ENCODE results near the gene OR5C1.

Gene OR5C1

DNA sequence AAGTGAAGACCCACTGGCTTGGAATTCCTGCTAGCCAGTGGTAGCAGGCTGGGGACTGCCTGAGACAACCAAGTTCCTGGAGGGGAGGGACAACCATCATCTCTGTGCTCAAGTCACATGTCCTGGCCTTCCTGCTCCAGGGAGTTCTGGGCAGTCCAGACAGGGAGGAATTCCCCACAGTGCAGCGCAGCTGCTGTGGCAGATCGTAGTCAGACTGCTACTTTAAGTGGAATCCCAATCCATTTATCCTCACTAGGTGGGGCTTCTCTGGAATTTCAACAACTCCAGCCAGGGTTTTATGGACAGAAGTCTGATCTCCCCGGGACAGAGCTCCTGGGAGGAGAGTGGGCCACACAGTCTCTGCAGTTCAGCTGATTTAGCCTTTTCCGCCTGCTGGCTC is 20.9 kb upstream of the OR5C1 start:
- Histone ChIP-seq H3K4me2 (ENCODE audit: low read length) (no peak overlapping the region), H3K9ac (ENCODE audit: low read length) (no peak overlapping the region), H3K27ac (ENCODE audit: low read depth, low read length, poor library complexity, severe bottlenecking) (no peak overlapping the region), H3K9me2 (ENCODE audit: low read depth, low read length) (no peaks in the 10 kb centered on the region), H3K79me2 (ENCODE audit: insufficient read depth, low read length) (no peaks in the 10 kb centered on the region), H3K4me3 (ENCODE audit: low read depth, low read length, poor library complexity, severe bottlenecking) (no peak overlapping the region), H3K4me1 (ENCODE audit: insufficient read depth, low read length, severe bottlenecking) (no peaks in the 10 kb centered on the region), H2AFZ (ENCODE audit: low read length) (no peak overlapping the region), H3K36me3 (ENCODE audit: insufficient read depth, low read length) (no peaks in the 10 kb centered on the region), H3F3A (ENCODE audit: insufficient read depth, low read length) (no peaks in the 10 kb centered on the region), H3K27me3 (ENCODE audit: insufficient read depth, low read length) (no peaks in the 10 kb centered on the region), H3K9me3 (ENCODE audit: low read length) (no peaks in the 10 kb centered on the region), H4K20me1 (ENCODE audit: insufficient read depth, low read length) (no peaks in the 10 kb centered on the region)
- no peak for TF ChIP-seq EZH2 (IDR thresholded peaks at IDR 0.05; ENCODE audit: borderline replicate concordance, low read length)

DNA sequence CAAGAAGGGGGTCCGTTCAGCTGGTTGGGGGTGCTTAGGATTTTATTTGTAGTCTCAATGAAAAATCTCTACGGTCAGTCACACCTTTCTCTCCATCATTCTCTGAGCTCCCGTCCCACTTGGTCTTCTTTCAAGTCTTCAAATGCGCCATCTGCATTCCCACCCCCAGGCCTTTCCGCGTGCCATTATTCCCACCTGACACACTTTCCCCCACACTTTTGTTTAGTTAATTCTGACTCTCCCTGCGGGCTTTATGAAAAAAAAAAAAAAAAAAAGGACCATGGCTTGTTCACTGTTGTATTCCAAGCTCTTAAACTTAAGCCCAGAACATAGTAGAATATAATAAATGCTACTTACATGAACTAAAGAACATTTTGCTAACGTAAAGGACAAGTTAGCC is 11.7 kb upstream of the OR5C1 start:
- no peak overlapping the region for H3K4me2 ChIP-seq (ENCODE audit: low read length)
- no peaks in the 10 kb centered on the region for H3F3A ChIP-seq (ENCODE audit: insufficient read depth, low read length)
- no peaks in the 10 kb centered on the region for H3K27me3 ChIP-seq (ENCODE audit: insufficient read depth, low read length)
- no peak overlapping the region for H2AFZ ChIP-seq (ENCODE audit: low read length)
- H3K4me3 ChIP-seq (ENCODE audit: low read depth, low read length, poor library complexity, severe bottlenecking), result no peak overlapping the region
- H3K9ac ChIP-seq (ENCODE audit: low read length), result no peak overlapping the region
- H3K79me2 ChIP-seq (ENCODE audit: insufficient read depth, low read length), result no peaks in the 10 kb centered on the region
- H3K36me3 ChIP-seq (ENCODE audit: insufficient read depth, low read length), result no peaks in the 10 kb centered on the region
- no peaks in the 10 kb centered on the region for H3K4me1 ChIP-seq (ENCODE audit: insufficient read depth, low read length, severe bottlenecking)
- TF ChIP-seq, protein P1, sequence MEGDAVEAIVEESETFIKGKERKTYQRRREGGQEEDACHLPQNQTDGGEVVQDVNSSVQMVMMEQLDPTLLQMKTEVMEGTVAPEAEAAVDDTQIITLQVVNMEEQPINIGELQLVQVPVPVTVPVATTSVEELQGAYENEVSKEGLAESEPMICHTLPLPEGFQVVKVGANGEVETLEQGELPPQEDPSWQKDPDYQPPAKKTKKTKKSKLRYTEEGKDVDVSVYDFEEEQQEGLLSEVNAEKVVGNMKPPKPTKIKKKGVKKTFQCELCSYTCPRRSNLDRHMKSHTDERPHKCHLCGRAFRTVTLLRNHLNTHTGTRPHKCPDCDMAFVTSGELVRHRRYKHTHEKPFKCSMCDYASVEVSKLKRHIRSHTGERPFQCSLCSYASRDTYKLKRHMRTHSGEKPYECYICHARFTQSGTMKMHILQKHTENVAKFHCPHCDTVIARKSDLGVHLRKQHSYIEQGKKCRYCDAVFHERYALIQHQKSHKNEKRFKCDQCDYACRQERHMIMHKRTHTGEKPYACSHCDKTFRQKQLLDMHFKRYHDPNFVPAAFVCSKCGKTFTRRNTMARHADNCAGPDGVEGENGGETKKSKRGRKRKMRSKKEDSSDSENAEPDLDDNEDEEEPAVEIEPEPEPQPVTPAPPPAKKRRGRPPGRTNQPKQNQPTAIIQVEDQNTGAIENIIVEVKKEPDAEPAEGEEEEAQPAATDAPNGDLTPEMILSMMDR (IDR thresholded peaks at IDR 0.05; ENCODE audit: low read length), result no peak
- TF ChIP-seq EZH2 (IDR thresholded peaks at IDR 0.05; ENCODE audit: borderline replicate concordance, low read length), result no peak
- H3K9me3 ChIP-seq (ENCODE audit: low read length), result no peaks in the 10 kb centered on the region
- no peaks in the 10 kb centered on the region for H3K9me2 ChIP-seq (ENCODE audit: low read depth, low read length)
- H3K27ac ChIP-seq (ENCODE audit: low read depth, low read length, poor library complexity, severe bottlenecking), result no peak overlapping the region
- H4K20me1 ChIP-seq (ENCODE audit: insufficient read depth, low read length), result no peaks in the 10 kb centered on the region

DNA sequence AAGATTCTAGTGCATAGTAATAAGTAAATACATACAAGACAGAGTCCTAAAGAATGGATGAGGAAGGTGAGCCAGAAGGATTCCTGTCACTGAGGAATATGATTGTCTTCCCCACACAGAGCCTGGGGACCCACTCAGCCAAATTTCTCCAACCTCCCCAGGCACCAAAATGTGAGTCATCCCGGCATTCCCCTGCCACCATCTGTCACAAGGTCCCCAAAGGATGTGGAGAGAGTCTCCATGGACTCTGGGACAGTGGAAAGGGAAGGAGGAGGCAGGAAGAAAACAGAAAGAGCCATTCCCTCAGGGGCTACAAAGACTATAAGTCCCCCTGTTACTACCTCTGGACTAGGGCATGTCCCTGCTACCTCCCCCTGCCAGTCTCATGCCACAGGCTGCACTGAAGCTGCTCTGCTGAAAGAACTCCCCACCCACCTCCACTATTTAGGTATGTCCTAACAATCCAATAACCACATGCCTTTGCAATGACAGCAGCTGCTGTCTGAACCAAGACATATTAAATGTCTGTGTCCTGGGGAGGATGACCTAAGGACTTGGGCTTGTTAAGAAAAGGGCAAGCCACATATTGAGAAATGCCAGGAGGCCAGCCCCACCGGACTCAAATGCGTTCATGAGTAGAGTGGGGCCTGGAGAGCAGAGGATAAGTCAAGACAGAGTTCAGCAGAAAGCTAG is 10.7 kb upstream of the OR5C1 start:
- Histone ChIP-seq H3F3A (ENCODE audit: insufficient read depth, low read length) (no peaks in the 10 kb centered on the region), H3K27ac (ENCODE audit: low read depth, low read length, poor library complexity, severe bottlenecking) (no peak overlapping the region), H4K20me1 (ENCODE audit: insufficient read depth, low read length) (no peaks in the 10 kb centered on the region), H3K79me2 (ENCODE audit: insufficient read depth, low read length) (no peaks in the 10 kb centered on the region), H3K4me1 (ENCODE audit: insufficient read depth, low read length, severe bottlenecking) (no peaks in the 10 kb centered on the region), H3K9me3 (ENCODE audit: low read length) (no peaks in the 10 kb centered on the region), H2AFZ (ENCODE audit: low read length) (no peak overlapping the region), H3K4me3 (ENCODE audit: low read depth, low read length, poor library complexity, severe bottlenecking) (no peak overlapping the region), H3K27me3 (ENCODE audit: insufficient read depth, low read length) (no peaks in the 10 kb centered on the region), H3K9me2 (ENCODE audit: low read depth, low read length) (no peaks in the 10 kb centered on the region), H3K9ac (ENCODE audit: low read length) (no peak overlapping the region), H3K4me2 (ENCODE audit: low read length) (no peak overlapping the region), H3K36me3 (ENCODE audit: insufficient read depth, low read length) (no peaks in the 10 kb centered on the region)
- TF ChIP-seq EZH2 (IDR thresholded peaks at IDR 0.05; ENCODE audit: borderline replicate concordance, low read length), result no peak
- TF ChIP-seq, protein P1 (IDR thresholded peaks at IDR 0.05; ENCODE audit: low read length), result no peak

DNA sequence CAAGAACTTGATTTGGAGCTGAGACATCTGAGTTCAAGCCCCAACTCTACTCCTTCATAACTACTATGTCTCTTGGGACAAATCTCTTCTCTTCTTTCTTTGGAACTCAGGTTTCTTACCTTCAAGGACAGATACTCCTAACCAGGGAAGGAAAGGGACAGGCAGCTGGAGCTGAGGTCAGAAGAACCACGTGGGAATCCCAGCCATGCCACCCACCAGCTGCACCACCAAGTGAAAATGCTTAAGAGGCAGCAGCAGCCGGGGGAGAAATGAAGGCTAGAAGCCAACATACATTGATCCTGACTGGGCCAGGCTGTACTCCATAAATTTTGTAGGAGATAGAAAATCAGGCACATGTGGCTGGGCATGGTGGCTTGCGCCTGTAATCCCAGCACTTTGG is 9.6 kb upstream of the OR5C1 start:
- Histone ChIP-seq H3K27me3 (ENCODE audit: insufficient read depth, low read length) (no peaks in the 10 kb centered on the region), H3F3A (ENCODE audit: insufficient read depth, low read length) (no peaks in the 10 kb centered on the region), H3K4me2 (ENCODE audit: low read length) (no peak overlapping the region), H2AFZ (ENCODE audit: low read length) (no peak overlapping the region), H3K79me2 (ENCODE audit: insufficient read depth, low read length) (no peaks in the 10 kb centered on the region), H3K4me1 (ENCODE audit: insufficient read depth, low read length, severe bottlenecking) (no peaks in the 10 kb centered on the region), H3K9ac (ENCODE audit: low read length) (no peak overlapping the region), H3K4me3 (ENCODE audit: low read depth, low read length, poor library complexity, severe bottlenecking) (no peak overlapping the region), H3K27ac (ENCODE audit: low read depth, low read length, poor library complexity, severe bottlenecking) (no peak overlapping the region), H3K9me2 (ENCODE audit: low read depth, low read length) (no peaks in the 10 kb centered on the region), H3K36me3 (ENCODE audit: insufficient read depth, low read length) (no peaks in the 10 kb centered on the region), H4K20me1 (ENCODE audit: insufficient read depth, low read length) (no peaks in the 10 kb centered on the region), H3K9me3 (ENCODE audit: low read length) (no peaks in the 10 kb centered on the region)
- TF ChIP-seq, protein P1 (IDR thresholded peaks at IDR 0.05; ENCODE audit: low read length), result no peak
- no peak for TF ChIP-seq EZH2 (IDR thresholded peaks at IDR 0.05; ENCODE audit: borderline replicate concordance, low read length)
